Activated CD4-positive, CD25-positive, alpha-beta regulatory T cell treated with anti-CD3 and anti-CD28 coated beads, Interleukin-2, amount 50 U/mL, for 16 hours (primary cell): Measurements from ENCODE around the gene GIPC1.
"Not testable (repeated sequence)": the region's sequence is repeated elsewhere in the genome, so short reads cannot be mapped to it uniquely, and the experiment has no call there.

Source experiments
- DNase-seq: peaks from one replicate; pipeline ENCODE4 v3.0.0-alpha.2; 2020; ENCODE audit warnings: low read depth, low spot score

The GIPC1 gene, protein sequence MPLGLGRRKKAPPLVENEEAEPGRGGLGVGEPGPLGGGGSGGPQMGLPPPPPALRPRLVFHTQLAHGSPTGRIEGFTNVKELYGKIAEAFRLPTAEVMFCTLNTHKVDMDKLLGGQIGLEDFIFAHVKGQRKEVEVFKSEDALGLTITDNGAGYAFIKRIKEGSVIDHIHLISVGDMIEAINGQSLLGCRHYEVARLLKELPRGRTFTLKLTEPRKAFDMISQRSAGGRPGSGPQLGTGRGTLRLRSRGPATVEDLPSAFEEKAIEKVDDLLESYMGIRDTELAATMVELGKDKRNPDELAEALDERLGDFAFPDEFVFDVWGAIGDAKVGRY

GRCh38 chr19:14496029-14496833 lies at the start of gene GIPC1:
Gene GIPC1 (minus strand): TSS chr19:14496127. CDS start chr19:14482976, 13,151 bp downstream.
- DNase-seq, result peak; percentile 63

DNA sequence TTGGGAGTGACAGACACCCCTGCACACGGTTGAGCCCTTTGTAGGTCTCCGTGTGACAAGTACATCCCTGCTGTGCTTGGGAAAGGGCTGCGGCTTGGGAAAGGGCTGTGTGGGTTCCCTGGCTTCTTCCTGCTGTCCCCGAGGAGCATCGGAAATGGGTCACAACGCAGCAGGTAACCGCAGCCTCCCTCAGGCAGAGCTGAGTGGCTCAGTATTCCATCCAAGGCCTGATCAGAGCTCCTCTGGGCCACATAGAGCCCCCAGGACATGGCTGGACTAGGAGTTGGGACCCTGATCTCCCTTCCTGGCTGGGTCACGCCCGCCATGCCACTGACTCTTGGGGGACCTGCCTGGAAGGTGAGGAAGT lies 49.8 kb upstream of the GIPC1 start:
- DNase-seq, result no peak

DNA sequence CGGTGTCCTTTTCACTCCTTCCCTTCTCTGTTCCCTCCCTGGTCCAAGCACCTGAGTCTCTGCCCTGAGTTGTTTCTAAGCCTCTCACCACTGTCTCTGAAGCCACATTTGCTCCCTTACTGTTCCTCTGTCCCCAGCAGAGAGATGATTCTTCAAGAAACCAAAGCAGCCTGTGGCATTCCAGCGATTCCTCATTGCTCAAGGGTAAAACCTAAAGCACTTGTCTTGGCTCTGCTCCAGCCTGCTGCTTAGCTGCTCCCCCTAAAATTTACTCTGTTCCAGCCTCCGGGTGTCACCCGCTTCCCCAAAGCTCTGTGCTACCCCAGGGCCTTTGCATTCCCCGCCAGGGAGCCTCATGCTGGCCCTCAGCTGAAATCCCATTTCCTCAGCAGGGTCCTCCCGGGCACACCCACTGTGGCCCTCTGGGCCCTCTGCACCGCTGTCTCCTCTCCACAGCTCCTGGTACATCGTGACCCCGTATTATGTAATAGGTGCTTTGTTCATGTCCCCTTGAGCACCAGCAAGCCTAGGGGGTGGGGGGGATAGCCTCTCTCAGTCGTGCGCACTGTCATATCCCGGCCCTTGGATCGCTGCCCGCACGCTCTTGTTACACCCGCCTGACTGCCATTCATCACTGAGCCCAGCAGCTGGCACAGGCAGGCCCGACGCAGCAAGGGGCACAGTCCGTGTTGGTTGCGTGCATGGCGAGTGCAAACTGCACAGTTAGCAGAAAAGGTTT lies 49.2 kb upstream of the GIPC1 start:
- DNase-seq, result no peak

DNA sequence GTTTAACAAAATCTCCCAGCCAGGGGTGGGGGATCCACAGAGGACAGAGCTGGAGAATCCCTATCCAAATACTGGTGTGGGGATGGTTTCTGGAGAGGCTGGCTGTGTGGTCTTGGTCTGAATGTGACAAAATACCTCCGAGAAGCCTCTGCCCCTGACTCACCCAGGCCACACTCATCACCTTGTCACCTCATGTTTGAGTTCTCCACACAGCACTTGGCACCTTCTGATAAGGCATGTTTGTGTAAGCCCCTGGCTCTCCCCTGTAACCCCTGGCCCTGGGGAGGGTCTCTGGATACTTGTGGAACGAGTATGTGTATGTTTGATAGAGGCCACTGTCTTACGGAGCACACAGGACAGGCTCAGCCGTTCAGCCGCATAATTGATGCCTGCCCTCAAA lies 48.1 kb upstream of the GIPC1 start:
- no peak for DNase-seq

GRCh38 chr19:14542711-14543328 lies 46.9 kb upstream of the GIPC1 start:
- no peak for DNase-seq

DNA sequence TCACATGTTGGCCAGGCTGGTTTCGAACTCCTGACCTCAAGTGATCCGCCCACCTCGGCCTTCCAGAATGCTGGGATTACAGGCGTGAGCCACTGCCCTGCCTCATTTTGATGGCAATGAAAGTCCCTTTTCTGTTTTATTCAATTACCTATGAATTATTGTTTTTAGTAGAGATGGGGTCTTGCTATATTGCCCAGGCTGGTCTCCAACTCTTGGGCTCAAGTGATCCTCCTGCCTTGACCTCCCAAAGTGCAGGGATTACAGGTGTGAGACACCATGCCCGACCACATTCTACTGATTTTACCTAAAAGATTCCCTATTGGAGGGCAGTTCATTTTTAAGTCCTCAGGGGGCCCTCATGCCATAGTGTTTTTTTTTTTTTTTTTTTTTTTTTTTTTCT lies 46.1 kb upstream of the GIPC1 start:
- DNase-seq, result not testable (repeated sequence)

DNA sequence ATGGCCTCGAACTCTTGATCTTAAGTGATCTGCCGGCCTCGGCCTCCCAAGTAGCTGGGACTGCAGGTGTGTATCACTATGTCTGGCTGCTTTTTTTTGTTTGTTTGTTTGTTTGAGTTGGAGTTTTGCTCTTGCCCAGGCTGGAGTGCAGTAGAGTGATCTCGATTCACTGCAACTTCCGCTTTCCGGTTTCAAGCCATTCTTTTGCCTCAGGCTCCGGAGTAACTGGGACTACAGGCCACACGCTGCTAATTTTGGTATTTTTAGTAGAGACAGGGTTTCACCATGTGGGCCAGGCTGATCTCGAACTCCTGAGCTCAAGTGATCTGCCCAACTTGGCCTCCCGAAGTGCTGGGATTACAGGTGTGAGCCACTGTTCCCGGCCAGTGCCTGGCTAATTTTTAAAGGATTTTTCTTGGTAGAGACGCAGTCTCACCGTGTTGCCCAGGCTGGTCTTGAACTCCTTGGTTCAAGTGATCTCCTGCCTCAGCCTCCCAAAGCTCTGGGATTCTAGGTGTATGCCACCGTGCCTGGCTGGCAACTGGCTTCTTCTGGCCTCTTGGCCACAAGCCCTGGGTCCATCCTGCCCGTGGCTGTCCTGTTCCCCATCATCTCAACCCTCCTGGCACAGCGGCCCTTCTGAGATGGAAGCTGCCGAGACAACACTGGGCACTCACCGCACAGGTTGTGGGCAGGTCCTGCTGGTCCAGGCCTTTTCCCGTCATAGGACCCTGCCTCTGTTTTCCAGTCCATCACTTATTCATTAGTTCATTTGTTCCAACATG lies 45.0 kb upstream of the GIPC1 start:
- DNase-seq, result no peak

DNA sequence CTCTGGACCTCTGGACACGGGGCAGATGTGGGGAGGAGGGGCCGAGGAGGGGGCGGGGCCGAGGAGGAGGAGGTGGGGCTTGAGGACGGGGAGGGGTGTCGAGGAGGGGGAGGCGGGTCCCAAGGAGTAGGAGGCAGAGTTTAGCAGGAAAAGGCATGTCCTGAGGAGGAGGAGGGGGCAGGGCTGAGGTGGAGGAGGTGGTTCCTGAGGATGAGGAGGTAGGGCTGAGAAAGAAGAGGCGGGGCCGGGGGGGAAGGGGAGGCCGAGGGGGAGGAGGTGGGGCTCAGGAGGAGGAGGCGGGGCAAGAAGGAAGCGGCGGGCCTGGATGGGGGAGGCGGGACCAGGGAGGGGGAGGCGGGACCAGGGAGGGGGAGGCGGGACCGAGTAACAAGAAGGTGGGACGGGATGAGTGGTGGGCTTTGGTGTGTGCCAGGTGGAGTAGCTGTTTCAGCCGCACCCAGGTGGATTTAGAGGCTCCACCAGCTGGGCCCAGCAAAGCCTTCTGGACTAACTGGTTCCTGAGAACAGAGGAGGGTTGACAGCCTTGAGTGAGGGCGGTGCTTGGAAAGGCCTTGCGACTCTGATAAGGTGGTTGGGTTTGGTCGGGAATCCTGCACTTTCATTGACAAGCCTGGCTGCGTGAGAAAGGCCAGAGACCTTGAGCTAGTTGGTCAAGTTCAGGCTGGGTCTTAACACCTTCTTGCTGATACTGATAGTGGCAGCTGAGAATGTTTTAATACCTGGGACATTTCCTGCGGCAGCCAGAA lies 41.2 kb upstream of the GIPC1 start:
- DNase-seq, result no peak

DNA sequence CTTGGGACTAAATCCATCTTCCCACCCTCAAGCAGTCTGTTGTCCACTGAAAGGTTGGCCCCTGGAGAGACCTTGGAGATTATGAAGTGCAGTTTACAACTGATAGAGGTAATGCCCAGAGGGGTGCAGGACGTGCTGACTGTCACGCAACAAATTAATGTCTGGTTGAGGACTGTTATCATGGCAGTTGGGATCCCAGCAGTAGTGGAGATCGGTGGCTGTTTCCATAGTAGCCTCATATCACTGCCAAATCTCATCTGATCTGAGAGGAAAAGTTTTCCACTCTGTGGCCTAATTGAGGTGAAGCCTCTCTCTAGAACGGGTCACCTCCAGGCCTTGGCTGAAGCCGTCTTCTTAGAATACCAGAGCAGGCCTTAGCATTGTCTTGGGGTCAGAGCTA lies 37.5 kb upstream of the GIPC1 start:
- no peak for DNase-seq

GRCh38 chr19:14530506-14530905 lies 34.6 kb upstream of the GIPC1 start:
- DNase-seq, result no peak

DNA sequence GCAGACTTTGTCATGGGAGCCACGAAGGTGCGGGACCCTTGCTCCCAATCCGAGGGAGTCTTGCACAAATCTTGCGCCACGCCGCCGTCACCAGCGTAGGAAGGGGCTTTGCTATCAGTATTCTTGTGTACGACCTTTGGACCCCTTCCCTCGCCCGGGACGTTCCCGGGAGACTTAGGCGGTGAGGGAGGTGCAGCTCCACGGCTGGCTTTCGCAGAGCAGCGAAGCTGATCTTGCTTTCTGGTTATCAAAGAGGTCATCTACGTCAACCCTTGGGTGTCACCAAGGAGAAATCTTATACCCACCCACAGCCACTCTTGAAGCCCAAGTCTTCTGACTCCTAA lies 34.0 kb upstream of the GIPC1 start:
- no peak for DNase-seq

GRCh38 chr19:14529254-14530004 lies 33.5 kb upstream of the GIPC1 start, which contains the start of gene TECR:
Gene TECR (plus strand): TSS chr19:14529594. CDS start chr19:14529697, 103 bp downstream.
- peak; percentile 100 for DNase-seq

DNA sequence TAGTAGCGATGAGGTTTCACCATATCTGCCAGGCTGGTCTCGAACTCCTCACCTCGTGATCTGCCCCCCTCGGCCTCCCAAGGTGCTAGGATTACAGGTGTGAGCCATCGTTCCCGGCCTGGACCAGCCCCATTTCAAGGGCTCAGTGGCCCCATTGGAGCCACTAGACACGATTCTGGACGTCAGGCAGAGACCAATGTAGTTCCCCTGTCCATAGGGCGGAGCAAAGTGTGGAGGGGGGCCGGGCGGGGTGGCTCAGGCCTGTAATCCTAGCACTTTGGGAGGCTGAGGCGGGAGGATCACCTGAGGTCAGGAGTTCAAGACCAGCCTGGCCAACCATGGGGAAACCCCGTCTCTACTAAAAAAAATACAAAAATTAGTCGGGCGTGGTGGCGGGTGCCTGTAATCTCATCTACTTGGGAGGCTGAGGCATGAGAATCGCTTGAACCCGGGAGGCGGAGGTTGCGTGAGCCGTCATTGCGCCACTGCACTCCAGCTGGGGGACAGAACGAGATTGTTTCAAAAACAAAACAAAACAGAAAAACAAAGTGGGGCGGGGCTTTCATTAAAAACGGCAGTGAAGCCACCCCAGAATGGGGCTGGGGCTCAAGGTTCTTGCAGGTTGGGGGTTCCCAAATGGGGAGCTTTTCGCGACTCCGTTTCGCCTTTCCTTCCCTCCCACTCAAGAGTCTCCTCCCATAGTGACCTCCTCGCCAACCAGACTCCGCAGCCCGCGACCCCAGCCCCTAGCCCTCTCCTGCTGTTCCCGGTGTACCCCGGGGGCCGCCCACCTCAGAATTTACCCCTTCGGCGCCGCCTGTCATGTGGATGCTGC lies 32.7 kb upstream of the GIPC1 start:
- DNase-seq, result no peak

GRCh38 chr19:14526423-14526822 lies 30.5 kb upstream of the GIPC1 start:
- DNase-seq, result no peak

- DNase-seq, result no peak
These were observed 29.8 kb upstream of the GIPC1 start for GRCh38 chr19:14525729-14526128.

DNA sequence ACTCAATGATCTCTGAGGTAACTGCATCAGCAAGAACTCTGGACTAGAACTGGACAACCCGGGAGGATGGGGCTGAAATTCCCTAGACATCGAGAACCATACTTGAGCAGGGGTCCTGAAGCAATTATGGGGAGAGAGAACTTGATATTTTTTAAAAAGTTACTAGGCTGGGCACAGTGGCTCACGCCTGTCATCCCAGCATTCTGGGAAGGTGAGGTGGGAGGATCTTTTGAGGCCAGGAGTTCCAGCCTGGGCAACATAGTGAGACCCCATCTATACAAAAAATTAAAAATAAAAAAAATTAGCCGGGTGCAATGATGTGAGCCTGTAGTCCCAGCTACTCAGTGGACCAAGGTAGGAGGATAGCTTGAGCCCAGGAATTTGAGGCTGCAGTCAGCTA lies 24.6 kb upstream of the GIPC1 start:
- no peak for DNase-seq

DNA sequence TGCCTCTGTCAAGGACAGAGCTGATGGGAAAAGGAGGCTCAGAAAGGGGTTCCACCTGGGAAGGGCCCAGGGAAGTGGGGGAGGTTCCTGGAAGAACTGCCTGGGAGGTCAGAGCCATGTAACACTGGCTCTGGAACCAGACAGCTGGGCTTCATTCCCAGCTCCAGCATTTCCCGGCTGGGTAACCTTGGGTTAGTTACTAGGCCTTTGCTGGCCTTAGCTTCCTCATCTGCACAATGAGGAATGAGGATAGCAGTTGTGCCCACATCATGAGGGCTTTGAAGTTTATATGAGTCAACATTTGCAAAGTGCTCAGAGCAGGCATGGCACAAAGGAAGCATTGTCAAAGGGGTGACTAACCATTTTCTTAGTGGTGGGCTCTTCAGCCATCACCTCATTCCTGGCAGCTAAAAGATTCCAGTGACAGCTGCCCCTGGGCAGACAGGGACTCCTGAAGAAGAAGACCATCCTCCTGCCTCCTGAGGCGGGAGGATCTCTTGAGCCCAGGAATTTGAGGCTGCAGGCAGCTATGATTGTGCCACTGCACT lies 24.0 kb upstream of the GIPC1 start:
- no peak for DNase-seq

DNA sequence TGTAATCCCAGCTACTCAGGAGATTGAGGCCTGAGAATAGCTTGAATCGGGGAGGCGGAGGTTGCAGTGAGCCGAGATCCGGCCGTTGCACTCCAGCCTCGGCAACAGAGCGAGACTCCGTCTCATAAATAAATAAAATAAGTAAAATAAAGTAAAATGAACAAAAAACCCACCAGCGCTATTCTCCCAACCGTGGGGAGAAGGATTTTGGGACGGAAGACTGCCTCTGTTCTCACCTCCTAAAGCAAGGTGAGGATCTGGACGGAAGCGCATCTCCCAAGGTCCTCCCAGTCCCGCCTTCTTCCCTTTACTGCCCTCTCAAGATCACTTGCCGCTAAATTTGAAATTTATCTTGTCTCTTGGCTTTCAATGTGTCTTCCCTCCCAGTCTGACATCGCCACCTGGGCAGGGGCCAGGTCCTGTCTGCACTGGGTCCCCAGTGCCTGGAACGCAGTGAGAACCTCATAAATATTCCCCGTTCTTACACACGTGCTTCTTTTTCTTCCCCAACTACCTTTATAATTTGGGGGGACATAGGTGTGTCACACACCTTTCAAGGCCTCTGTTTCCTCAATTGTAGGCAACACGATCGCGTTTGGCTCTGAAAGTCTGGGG lies 23.4 kb upstream of the GIPC1 start:
- DNase-seq, result no peak
